Gastrocnemius medialis (tissue), 4 donors: ENCODE results near the gene AGRN. TPM values are rescaled to one million over a fixed set of nuclear protein-coding genes. Genes with fewer than 3 reads are reported as not detected.
"Not testable (repeated sequence)": the region's sequence is repeated elsewhere in the genome, so short reads cannot be mapped to it uniquely, and the experiment has no call there.

Experiments used
- ATAC-seq, 2 donors: fragments of 150-250 bp; one replicate each; pipeline ENCODE4 v1.9.1; 2016
- DNase-seq, 2 donors: peaks; one replicate each; pipeline ENCODE4 v3.0.0-alpha.2; 2019
- H3K27ac ChIP-seq, 4 donors: fragments of 200-600 bp; sonication (generic); 1 replicate in 1 of 4; 2 replicates in 3 of 4; pipeline ENCODE4 v1.5.1; 2016 to 2018; ENCODE audit warnings: mild to moderate bottlenecking in 2 of 4, moderate library complexity in 1 of 4
- H3K27me3 ChIP-seq, 3 donors: fragments of 200-600 bp; sonication (generic) in 2 of 3; 1 replicate in 1 of 3; 2 replicates in 2 of 3; pipeline versions ENCODE4 v1.5.1 to v1.6.0; 2016 to 2019; ENCODE audit warnings: mild to moderate bottlenecking in 1 of 3, moderate library complexity in 1 of 3
- H3K36me3 ChIP-seq, 2 donors: fragments of 200-600 bp; sonication (generic) in 1 of 2; one replicate each; pipeline ENCODE4 v1.5.1; 2017 to 2018
- H3K4me1 ChIP-seq, 2 donors: fragments of 200-600 bp; sonication (generic) in 1 of 2; one replicate each; pipeline ENCODE4 v1.5.1; 2016 to 2017; ENCODE audit warnings: mild to moderate bottlenecking in 2 of 2
- H3K4me3 ChIP-seq, 4 donors: fragments of 200-600 bp; sonication (generic) in 3 of 4; 1 replicate in 1 of 4; 2 replicates in 3 of 4; pipeline ENCODE4 v1.5.1; 2016 to 2019; ENCODE audit warnings: mild to moderate bottlenecking in 2 of 4
- H3K9me3 ChIP-seq, 3 donors: fragments of 200-600 bp; sonication (generic) in 2 of 3; 1 replicate in 1 of 3; 2 replicates in 2 of 3; pipeline ENCODE4 v1.5.1; 2016 to 2019
- CTCF ChIP-seq, 5 experiments: fragments of 450-650 bp in 3 of 5; fragments of 200-600 bp in 2 of 5; sonication (generic) in 2 of 5; IDR thresholded peaks in 4 of 5; conservative IDR thresholded peaks in 1 of 5; 1 replicate in 4 of 5; 2 replicates in 1 of 5; pipeline ENCODE4 v1.5.1; 2016 to 2019; ENCODE audit warnings: antibody characterized with exemption in 5 of 5, mild to moderate bottlenecking in 3 of 5, moderate library complexity in 3 of 5
- POLR2A ChIP-seq, 2 donors: fragments of 450-650 bp; IDR thresholded peaks; one replicate each; pipeline ENCODE4 v1.6.1; 2017; ENCODE audit warnings: antibody characterized with exemption in 2 of 2, mild to moderate bottlenecking in 2 of 2, moderate library complexity in 2 of 2
- in situ Hi-C, 4 donors: fragments of 200-750 bp; cut with MboI; loops; one replicate each; pipeline versions ENCODE4 v1.15.0 to v1.8.0; 2017; ENCODE audit warnings: low sequenced_read_pairs in 4 of 4
- intact Hi-C: fragments of 100-400 bp; cut with DNase I; formaldehyde crosslinking; loops from one replicate; pipeline ENCODE4 v1.15.1; 2023; ENCODE audit warnings: low total_unique reads
- total RNA-seq, 4 donors: library from RNA; depleted of rRNA; stranded (reverse); fragments of >200 nt; gene quantifications; one replicate each; pipeline versions ENCODE4 v1.1.0 to v1.2.3, GENCODE V29; 2016

The AGRN gene
- total RNA-seq, 4 donors from 2014 or later: 2.0 to 3.8 (median 3.1) TPM

- H3K4me3 ChIP-seq: no peak overlapping the region
- H3K36me3 ChIP-seq: no peaks in the 10 kb centered on the region
- no peak for DNase-seq
- no peaks in the 10 kb centered on the region for H3K4me1 ChIP-seq
- intact Hi-C loops: no loop called here
- no peak overlapping the region for H3K27ac ChIP-seq
- peaks cover 0 to 6% (median 0%) of the 10 kb centered on the region in 3 donors for H3K27me3 ChIP-seq
- ATAC-seq: no peak
- TF ChIP-seq CTCF (IDR thresholded peaks at IDR 0.05 in 4 of 5, conservative IDR thresholded peaks at IDR 0.05 in 1 of 5): no peak
- in situ Hi-C loops: no loop called here
- H3K9me3 ChIP-seq: no peaks in the 10 kb centered on the region
Measured at GRCh38 chr1:993379-993995, 26.4 kb upstream of the AGRN start.

DNA sequence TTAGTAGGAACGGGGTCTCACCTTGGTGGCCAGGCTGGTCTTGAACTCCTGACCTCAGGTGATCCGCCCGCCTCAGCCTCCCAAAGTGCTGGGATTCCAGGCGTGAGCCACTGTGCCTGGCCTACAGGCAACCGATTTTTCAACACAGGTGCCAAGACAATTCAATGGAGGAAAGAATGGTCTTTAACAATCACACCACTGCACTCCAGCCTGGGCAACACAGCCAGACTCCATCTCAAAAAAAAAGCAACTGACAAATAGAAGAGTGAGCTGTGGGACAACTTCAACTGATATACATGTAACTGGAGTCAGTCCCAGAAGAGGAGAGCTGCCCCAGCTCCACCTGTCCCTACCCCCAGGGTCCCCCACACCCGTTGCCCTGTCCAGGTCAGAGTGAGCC lies 25.4 kb upstream of the AGRN start:
- H3K36me3 ChIP-seq, in situ Hi-C loops, DNase-seq, intact Hi-C loops, H3K4me3 ChIP-seq, ATAC-seq, H3K27ac ChIP-seq, H3K4me1 ChIP-seq, H3K9me3 ChIP-seq: not testable (repeated sequence)
- peaks cover 0 to 11% (median 4%) of the 10 kb centered on the region in 3 donors for H3K27me3 ChIP-seq

DNA sequence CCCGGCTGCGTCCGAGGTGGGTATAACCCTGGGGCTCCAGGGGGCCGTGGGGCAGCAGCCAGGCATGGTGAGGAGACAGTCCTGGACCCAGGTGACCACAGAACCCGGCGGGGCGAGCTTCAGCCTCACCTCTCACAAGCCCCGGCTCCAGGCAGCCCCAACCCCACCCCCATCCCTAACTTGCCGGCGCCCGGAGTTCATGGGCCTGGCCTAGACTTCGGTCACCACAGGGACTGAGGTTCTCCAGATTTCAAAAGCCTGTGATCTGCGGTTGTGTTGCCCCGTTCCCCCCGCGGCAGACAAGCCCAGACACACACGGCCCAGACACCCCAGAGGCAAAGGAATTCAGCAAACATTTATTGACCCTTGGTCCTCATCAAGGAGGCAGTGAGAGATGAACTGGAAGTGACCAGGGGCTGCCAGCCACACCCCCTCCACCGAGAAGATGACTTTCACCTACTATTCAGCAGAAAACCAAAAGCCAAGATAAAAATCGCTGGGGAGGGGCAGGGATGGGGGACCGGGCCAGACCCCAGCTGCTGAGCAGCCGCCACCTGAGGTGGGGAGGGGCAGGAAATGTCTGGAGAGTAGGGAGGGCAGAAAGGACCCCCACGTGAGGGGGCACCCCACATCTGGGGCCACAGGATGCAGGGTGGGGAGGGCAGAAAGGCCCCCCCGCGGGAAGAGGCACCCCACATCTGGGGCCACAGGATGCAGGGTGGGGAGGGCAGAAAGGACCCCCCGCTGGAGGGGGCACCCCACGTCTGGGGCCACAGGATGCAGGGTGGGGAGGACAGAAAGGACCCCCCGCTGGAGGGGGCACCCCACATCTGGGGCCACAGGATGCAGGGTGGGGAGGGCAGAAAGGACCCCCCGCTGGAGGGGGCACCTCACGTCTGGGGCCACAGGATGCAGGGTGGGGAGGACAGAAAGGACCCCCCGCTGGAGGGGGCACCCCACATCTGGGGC lies 24.0 kb upstream of the AGRN start:
- Histone ChIP-seq H3K4me1 (peaks cover 0 to 3% of the 10 kb centered on the region in 2 donors), H3K36me3 (no peaks in the 10 kb centered on the region), H3K4me3 (no peak overlapping the region), H3K9me3 (no peaks in the 10 kb centered on the region), H3K27ac (no peak overlapping the region), H3K27me3 (peaks cover under 1 to 11% (median 4%) of the 10 kb centered on the region in 3 donors)
- ATAC-seq: no peak
- intact Hi-C loops: no loop called here
- in situ Hi-C loops: no loop called here
- TF ChIP-seq CTCF (IDR thresholded peaks at IDR 0.05 in 4 of 5, conservative IDR thresholded peaks at IDR 0.05 in 1 of 5) (no peak), POLR2A (IDR thresholded peaks at IDR 0.05) (no peak)
- DNase-seq: no peak

GRCh38 chr1:996851-997712 lies 22.8 kb upstream of the AGRN start:
- DNase-seq (no peak), ATAC-seq (no peak)
- no peaks in the 10 kb centered on the region for H3K9me3 ChIP-seq
- peak overlapping the region in 1 of 4 donors; percentile 63 for H3K4me3 ChIP-seq
- in situ Hi-C loops: no loop called here
- H3K27me3 ChIP-seq: peaks cover 4 to 11% (median 7%) of the 10 kb centered on the region in 3 donors
- intact Hi-C loops: no loop called here
- peaks cover 0 to 3% of the 10 kb centered on the region in 2 donors for H3K4me1 ChIP-seq
- H3K27ac ChIP-seq: no peak overlapping the region
- no peaks in the 10 kb centered on the region for H3K36me3 ChIP-seq
- TF ChIP-seq CTCF (IDR thresholded peaks at IDR 0.05 in 4 of 5, conservative IDR thresholded peaks at IDR 0.05 in 1 of 5): no peak
- no peak for TF ChIP-seq POLR2A (IDR thresholded peaks at IDR 0.05)
